ENCODE results near the gene TTI1.

DNA sequence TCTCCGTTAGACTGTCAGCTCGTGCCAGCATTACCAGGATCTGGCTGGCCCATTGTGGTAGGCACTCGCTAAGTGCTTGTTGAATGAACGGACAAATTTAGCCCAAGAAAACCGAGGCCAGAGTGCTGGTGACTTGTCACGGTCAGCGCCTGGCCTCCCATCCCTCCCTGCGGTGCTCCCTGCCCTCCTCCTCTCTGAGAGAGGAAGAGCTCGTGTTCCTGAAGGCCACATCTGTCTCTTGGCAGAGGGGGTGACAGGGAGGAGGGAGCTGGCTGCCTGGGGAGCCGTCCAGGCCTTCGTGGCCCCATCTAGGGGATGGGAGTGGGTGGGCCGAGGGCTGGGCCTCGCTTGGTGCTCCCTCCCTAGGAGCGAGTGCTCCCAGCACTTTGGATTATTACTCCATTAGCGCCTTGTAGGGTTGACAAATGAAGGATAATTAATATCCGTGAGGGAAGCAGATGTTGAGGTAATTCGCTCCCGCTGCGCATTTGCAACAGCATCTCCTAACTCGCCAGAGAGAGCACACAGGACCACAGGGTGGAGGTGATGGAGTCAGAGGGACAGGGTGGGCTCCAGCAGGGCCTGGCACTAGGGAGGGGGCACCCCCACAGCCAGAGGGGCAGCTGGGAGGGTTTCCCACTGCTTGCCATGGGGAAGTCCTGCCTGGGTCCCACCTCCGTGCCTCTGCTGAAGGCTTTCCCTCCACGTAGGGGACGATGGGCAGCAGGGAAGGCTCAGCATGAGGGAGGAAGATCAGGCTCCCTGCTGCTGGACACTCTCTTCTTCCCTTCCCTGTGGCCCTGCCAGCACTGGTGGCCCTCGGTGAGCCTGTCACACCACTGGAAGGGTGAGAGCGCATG, 93.3 kb downstream of the TTI1 start:
- TF ChIP-seq, protein P1, sequence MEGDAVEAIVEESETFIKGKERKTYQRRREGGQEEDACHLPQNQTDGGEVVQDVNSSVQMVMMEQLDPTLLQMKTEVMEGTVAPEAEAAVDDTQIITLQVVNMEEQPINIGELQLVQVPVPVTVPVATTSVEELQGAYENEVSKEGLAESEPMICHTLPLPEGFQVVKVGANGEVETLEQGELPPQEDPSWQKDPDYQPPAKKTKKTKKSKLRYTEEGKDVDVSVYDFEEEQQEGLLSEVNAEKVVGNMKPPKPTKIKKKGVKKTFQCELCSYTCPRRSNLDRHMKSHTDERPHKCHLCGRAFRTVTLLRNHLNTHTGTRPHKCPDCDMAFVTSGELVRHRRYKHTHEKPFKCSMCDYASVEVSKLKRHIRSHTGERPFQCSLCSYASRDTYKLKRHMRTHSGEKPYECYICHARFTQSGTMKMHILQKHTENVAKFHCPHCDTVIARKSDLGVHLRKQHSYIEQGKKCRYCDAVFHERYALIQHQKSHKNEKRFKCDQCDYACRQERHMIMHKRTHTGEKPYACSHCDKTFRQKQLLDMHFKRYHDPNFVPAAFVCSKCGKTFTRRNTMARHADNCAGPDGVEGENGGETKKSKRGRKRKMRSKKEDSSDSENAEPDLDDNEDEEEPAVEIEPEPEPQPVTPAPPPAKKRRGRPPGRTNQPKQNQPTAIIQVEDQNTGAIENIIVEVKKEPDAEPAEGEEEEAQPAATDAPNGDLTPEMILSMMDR (IDR thresholded peaks at IDR 0.05) = no peak
- no peak for TF ChIP-seq POLR2A (IDR thresholded peaks at IDR 0.05)

All from prostate gland (tissue), 2 donors.